Small intestine (tissue), 7 donors: ENCODE measurements around the gene SRSF4. TPM values are rescaled to one million over a fixed set of nuclear protein-coding genes. Genes with fewer than 3 reads are reported as not detected.
"Not testable (repeated sequence)": the region's sequence is repeated elsewhere in the genome, so short reads cannot be mapped to it uniquely, and the experiment has no call there.

ENCODE experiments used
- DNase-seq, 2 donors: peaks; one replicate each; pipeline versions ENCODE4 v3.0.0 to v3.0.0-alpha.2; 2013
- FAIRE-seq: peaks from 2 replicates; lab custom pipeline; 2012; peaks lifted over from hg19 to GRCh38; lab: Jason Lieb, UNC
- H3K27ac ChIP-seq, 3 donors: one replicate each; pipeline ENCODE4 v1.5.1; 2013; ENCODE audit warnings: low read length in 2 of 3, mild to moderate bottlenecking in 2 of 3, control low read depth in 1 of 3, inconsistent platforms in 1 of 3, low read depth in 1 of 3, moderate library complexity in 1 of 3
- H3K27me3 ChIP-seq, 3 donors: one replicate each; pipeline ENCODE4 v1.6.1; 2013; ENCODE audit warnings: low read length in 3 of 3, inconsistent platforms in 1 of 3; ENCODE audit not compliant: control insufficient read depth in 3 of 3, insufficient read depth in 3 of 3
- H3K36me3 ChIP-seq, 3 donors: one replicate each; pipeline ENCODE4 v1.6.1; 2013; ENCODE audit warnings: low read length in 3 of 3, inconsistent platforms in 1 of 3, low read depth in 1 of 3, mild to moderate bottlenecking in 1 of 3, moderate library complexity in 1 of 3; ENCODE audit not compliant: control insufficient read depth in 3 of 3, insufficient read depth in 2 of 3
- H3K4me1 ChIP-seq, 3 donors: one replicate each; pipeline ENCODE4 v1.6.1; 2013; ENCODE audit warnings: low read length in 2 of 3, inconsistent platforms in 1 of 3, low read depth in 1 of 3, mild to moderate bottlenecking in 1 of 3, moderate library complexity in 1 of 3; ENCODE audit not compliant: control insufficient read depth in 3 of 3, insufficient read depth in 2 of 3
- H3K4me3 ChIP-seq, 3 donors: one replicate each; pipeline ENCODE4 v1.5.1; 2013; ENCODE audit warnings: low read length in 3 of 3, control low read depth in 1 of 3, inconsistent platforms in 1 of 3, low read depth in 1 of 3, mild to moderate bottlenecking in 1 of 3, moderate library complexity in 1 of 3
- H3K9me3 ChIP-seq, 2 donors: one replicate each; pipeline ENCODE4 v1.6.1; 2013; ENCODE audit warnings: low read depth in 1 of 2, low read length in 1 of 2; ENCODE audit not compliant: control insufficient read depth in 2 of 2, insufficient read depth in 1 of 2
- WGBS, 3 donors: extraction: QIAGEN DNeasy Blood & Tissue Kit; methylation state at CpG; one replicate each; pipeline ENCODE4 v1.1.7; 2013; 5-methylcytosine and 5-hydroxymethylcytosine counted together
- polyA plus RNA-seq, 4 donors: library from polyadenylated mRNA; stranded (reverse) in 3 of 4; unstranded in 1 of 4; fragments of 200-250 nt in 3 of 4; fragments of 120-200 nt in 1 of 4; gene quantifications; one replicate each; pipeline versions ENCODE4 v1.2.1 to v1.2.3, GENCODE V29; 2013
- donor health status: healthy with polysubstance abuse.
- donor health status: control.
- donor health status: control.
- donor health status: Bipolar disorder and iron deficiency.
- donor health status: healthy.

SRSF4 gene
- polyA plus RNA-seq, 4 donors: 65.1 to 149 (median 85.6) TPM

DNA sequence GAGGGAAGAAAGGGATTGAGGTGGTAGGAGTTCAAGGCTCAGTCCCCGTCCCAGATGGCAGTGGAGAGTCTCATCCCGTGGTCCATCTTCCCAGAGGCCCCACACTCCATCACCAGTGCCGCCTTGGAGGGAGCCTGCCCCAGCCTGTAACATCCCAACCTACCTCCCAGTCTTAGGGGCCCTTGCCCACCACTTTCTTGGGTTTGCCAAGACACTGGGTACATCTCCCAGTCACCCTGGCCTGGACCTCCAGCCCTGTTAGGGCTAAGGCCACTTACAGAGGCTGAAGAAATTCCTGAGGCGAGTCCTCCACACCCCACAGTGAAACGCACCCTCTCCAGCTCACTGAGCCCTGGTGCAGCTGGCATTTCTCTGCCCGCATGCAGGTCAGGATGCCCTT is 61.3 kb downstream of the SRSF4 start:
- Histone ChIP-seq H3K27me3 (peaks cover 9 to 41% (median 11%) of the 10 kb centered on the region in 3 donors), H3K9me3 (no peaks in the 10 kb centered on the region), H3K36me3 (peaks cover 0 to 36% (median 3%) of the 10 kb centered on the region in 3 donors), H3K4me1 (peaks cover 2 to 13% (median 4%) of the 10 kb centered on the region in 3 donors), H3K27ac (no peak overlapping the region), H3K4me3 (no peak overlapping the region)
- 91 to 93% (median 93%) methylated on average over 6 of the region's 6 CpGs for WGBS, 3 donors
- FAIRE-seq (no peak), DNase-seq (no peak)

DNA sequence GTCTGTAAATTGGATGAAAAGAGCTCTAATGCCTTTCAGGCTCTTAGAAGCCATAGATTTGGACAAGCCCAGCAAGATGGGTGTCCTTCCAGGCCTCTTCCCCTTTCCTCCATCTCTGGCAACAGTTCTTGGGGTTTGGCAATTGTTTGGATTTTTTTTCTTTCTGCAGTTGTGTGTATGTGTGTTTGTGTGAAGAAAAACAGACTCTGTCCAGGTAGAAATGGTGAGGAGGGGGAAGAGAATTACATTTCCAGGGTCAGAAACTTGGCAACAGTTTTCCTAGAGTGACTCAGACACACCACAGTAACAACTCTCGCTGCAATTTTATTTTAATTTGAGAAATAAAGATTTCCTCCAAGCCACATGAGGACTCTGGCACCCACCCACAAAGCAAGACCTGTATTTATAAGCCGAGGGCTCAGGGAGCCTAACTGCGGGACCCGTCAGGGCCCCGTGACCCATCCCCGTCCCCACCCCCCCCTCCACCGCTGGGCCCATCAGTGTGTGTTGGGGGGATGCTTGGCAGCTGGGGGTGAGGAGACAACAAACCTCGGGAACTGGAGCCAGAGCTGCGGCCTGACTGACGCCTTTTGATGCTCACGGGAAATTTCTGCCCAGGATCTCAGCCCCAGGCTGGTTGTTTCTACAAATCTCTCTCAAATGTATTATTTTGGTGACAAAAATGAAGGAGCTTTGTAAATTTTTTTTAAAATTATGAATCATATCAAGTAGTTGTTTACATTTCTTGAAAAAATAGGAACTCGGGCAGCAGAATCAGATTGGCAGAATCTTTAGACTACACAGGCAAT is 62.4 kb downstream of the SRSF4 start:
- WGBS, 3 donors: 77 to 88% (median 86%) methylated on average over 12 of the region's 12 CpGs
- FAIRE-seq (no peak), DNase-seq (no peak)
- H3K27me3 ChIP-seq: peaks cover 8 to 32% (median 8%) of the 10 kb centered on the region in 3 donors
- no peaks in the 10 kb centered on the region for H3K9me3 ChIP-seq
- H3K4me1 ChIP-seq: peaks cover 2 to 13% (median 4%) of the 10 kb centered on the region in 3 donors
- peaks cover 0 to 38% (median 3%) of the 10 kb centered on the region in 3 donors for H3K36me3 ChIP-seq
- H3K27ac ChIP-seq: no peak overlapping the region
- no peak overlapping the region for H3K4me3 ChIP-seq

GRCh38 chr1:29117381-29117780 is 64.3 kb downstream of the SRSF4 start:
- Histone ChIP-seq H3K27me3 (peaks cover 0 to 14% (median 6%) of the 10 kb centered on the region in 3 donors), H3K27ac (no peak overlapping the region), H3K36me3 (peaks cover 0 to 49% (median 5%) of the 10 kb centered on the region in 3 donors), H3K9me3 (no peaks in the 10 kb centered on the region), H3K4me1 (peaks cover 0 to 5% (median 0%) of the 10 kb centered on the region in 3 donors), H3K4me3 (no peak overlapping the region)
- 81 to 95% (median 84%) methylated on average over 2 of the region's 2 CpGs for WGBS, 3 donors
- FAIRE-seq: no peak
- DNase-seq: no peak

- no peaks in the 10 kb centered on the region for H3K4me1 ChIP-seq
- WGBS, 3 donors: 94 to 96% (median 95%) methylated on average over 1 of the region's 1 CpG
- FAIRE-seq: no peak
- H3K4me3 ChIP-seq: no peak overlapping the region
- no peaks in the 10 kb centered on the region for H3K9me3 ChIP-seq
- peaks cover 0 to 48% (median 6%) of the 10 kb centered on the region in 3 donors for H3K36me3 ChIP-seq
- no peaks in the 10 kb centered on the region for H3K27me3 ChIP-seq
- no peak for DNase-seq
- no peak overlapping the region for H3K27ac ChIP-seq
Measured at GRCh38 chr1:29114654-29115053, 67.0 kb downstream of the SRSF4 start.

- 66 to 78% (median 75%) methylated on average over 6 of the region's 6 CpGs for WGBS, 3 donors
- DNase-seq: no peak
Measured at GRCh38 chr1:29113413-29114117, 68.1 kb downstream of the SRSF4 start.

DNA sequence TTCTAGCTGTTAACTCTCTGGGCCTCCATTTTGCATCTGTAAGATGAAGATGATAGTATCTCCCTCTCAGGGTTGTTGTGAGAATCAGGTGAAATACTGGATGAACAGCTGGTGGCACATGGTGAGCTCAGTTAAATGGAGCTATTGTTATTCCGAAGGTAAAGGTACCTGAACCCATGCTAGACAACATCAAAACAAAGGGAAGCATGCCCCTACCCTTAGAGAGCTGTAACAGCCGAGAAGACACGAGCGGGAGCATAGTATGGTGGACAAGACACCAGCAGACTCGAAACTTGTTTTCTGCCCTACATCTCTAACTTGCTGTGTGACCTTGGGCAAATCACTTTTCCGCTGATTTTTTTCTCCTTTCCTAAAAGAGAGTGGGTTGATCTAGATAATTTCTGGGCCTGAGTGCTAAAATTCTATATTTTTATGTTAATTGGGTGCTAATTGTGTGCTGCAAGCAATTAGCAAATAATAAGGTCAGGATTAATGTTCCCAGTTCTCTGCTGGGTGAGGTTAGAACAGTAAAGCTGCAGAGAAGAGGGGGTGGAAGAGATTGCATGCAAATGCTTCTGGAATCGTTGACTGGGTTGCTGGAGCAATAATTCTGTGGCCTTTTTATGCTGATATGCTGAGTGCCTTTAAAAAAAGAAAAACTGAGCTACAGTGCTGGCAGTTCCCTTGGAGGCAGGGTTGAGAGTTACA is 68.8 kb downstream of the SRSF4 start:
- H3K36me3 ChIP-seq: peaks cover 0 to 52% (median 8%) of the 10 kb centered on the region in 3 donors
- H3K4me3 ChIP-seq: no peak overlapping the region
- FAIRE-seq (no peak), DNase-seq (no peak)
- peaks cover 0 to 3% of the 10 kb centered on the region in 2 donors for H3K9me3 ChIP-seq
- H3K27ac ChIP-seq: no peak overlapping the region
- no peaks in the 10 kb centered on the region for H3K4me1 ChIP-seq
- H3K27me3 ChIP-seq: no peaks in the 10 kb centered on the region
- WGBS, 3 donors: 87 to 89% (median 88%) methylated on average over 7 of the region's 7 CpGs

More at GRCh38 chr1:29113413-29114117, 68.1 kb downstream of the SRSF4 start:
- peaks cover 0 to 54% (median 8%) of the 10 kb centered on the region in 3 donors for H3K36me3 ChIP-seq
- H3K9me3 ChIP-seq: peaks cover 0 to 3% of the 10 kb centered on the region in 2 donors
- no peak overlapping the region for H3K4me3 ChIP-seq
- no peaks in the 10 kb centered on the region for H3K4me1 ChIP-seq
- FAIRE-seq: no peak
- no peaks in the 10 kb centered on the region for H3K27me3 ChIP-seq
- H3K27ac ChIP-seq: no peak overlapping the region

- not testable (repeated sequence) for DNase-seq, H3K27ac ChIP-seq, H3K4me3 ChIP-seq, H3K4me1 ChIP-seq, H3K9me3 ChIP-seq, FAIRE-seq, H3K27me3 ChIP-seq
- peaks cover 0 to 26% (median 5%) of the 10 kb centered on the region in 3 donors for H3K36me3 ChIP-seq
- WGBS, 3 donors: 97 to 100% (median 98%) methylated on average over 6 of the region's 6 CpGs
Measured at GRCh38 chr1:29108041-29108440, 73.7 kb downstream of the SRSF4 start.

- Histone ChIP-seq H3K27me3 (no peaks in the 10 kb centered on the region), H3K27ac (no peak overlapping the region), H3K9me3 (peaks cover 0 to 3% of the 10 kb centered on the region in 2 donors), H3K36me3 (peaks cover 0 to 25% (median 2%) of the 10 kb centered on the region in 3 donors), H3K4me3 (no peak overlapping the region), H3K4me1 (no peaks in the 10 kb centered on the region)
- no peak for FAIRE-seq
- no peak for DNase-seq
- 73 to 82% (median 77%) methylated on average over 6 of the region's 6 CpGs for WGBS, 3 donors
Measured at GRCh38 chr1:29105822-29106221, 75.9 kb downstream of the SRSF4 start.
